ENCODE results near the gene FBXW10B. TPM values are rescaled to one million over a fixed set of nuclear protein-coding genes. Genes with fewer than 3 reads are reported as not detected.
"Not testable (repeated sequence)": the region's sequence is repeated elsewhere in the genome, so short reads cannot be mapped to it uniquely, and the experiment has no call there.

FBXW10B gene
- polyA plus RNA-seq, 2 of the 4 experiments (the other 2 are of a cell fraction) = 9.6 to 14.3 TPM

GRCh38 chr17:15630930-15631453, 11.5 kb upstream of the FBXW10B start:
- H3K9me3 ChIP-seq; POLR2A ChIA-PET; H3K4me3 ChIP-seq; CTCF ChIA-PET; H3K27ac ChIP-seq; H3K4me2 ChIP-seq; DNase-seq (ENCODE audit: low read depth in 1 of 2, low spot score in 1 of 2): not testable (repeated sequence)
- 80% methylated on average over 2 of the region's 2 CpGs for WGBS (ENCODE audit: missing lambda C conversion rate)
- FAIRE-seq (peak; percentile 97), ATAC-seq (peak in 1 of 2 experiments; percentile 35; a peak in 3 of 6 replicates)
- TF ChIP-seq CEBPB (IDR thresholded peaks at IDR 0.05) = 0 out of 4 replicates have a peak, but pooled peaks of 1 of the 2 experiments have one; percentile 30
- H3K4me1 ChIP-seq = peaks cover 12% of the 10 kb centered on the region; the same call in 2 of the 3 replicates

GRCh38 chr17:15629991-15630390, 10.5 kb upstream of the FBXW10B start:
- ATAC-seq; H3K4me3 ChIP-seq; CTCF ChIA-PET; POLR2A ChIA-PET; FAIRE-seq; H3K9me3 ChIP-seq; H3K4me2 ChIP-seq; DNase-seq (ENCODE audit: low read depth in 1 of 2, low spot score in 1 of 2): not testable (repeated sequence)
- peaks cover 11% of the 10 kb centered on the region; the same call in 2 of the 3 replicates for H3K4me1 ChIP-seq
- H3K27ac ChIP-seq = peak overlapping the region in 1 of 2 experiments; percentile 7; a peak in 2 of 6 replicates
- 94% methylated on average over 7 of the region's 7 CpGs for WGBS (ENCODE audit: missing lambda C conversion rate)

- POLR2A ChIA-PET; H3K9me3 ChIP-seq; H3K4me3 ChIP-seq; ATAC-seq; DNase-seq (ENCODE audit: low read depth in 1 of 2, low spot score in 1 of 2); H3K27ac ChIP-seq; H3K4me1 ChIP-seq; H3K4me2 ChIP-seq: not testable (repeated sequence)
- peak; percentile 36 for FAIRE-seq
- CTCF ChIA-PET = interaction anchor here (1.2 to 1.4 kb wide), 2 partner anchors 27 to 28 kb away, joined by 3 read pairs; no protein-coding TSS in a partner anchor
- 87% methylated on average over 3 of the region's 3 CpGs for WGBS (ENCODE audit: missing lambda C conversion rate)
These were observed 4.2 kb upstream of the FBXW10B start for GRCh38 chr17:15623661-15624209.

- 94% methylated on average over 3 of the region's 4 CpGs for WGBS (ENCODE audit: missing lambda C conversion rate)
- peak; percentile 7 to 13; a peak in 3 of 6 replicates for ATAC-seq
- POLR2A ChIA-PET; H3K4me1 ChIP-seq; FAIRE-seq; H3K4me2 ChIP-seq; H3K4me3 ChIP-seq; H3K9me3 ChIP-seq; H3K27ac ChIP-seq; DNase-seq (ENCODE audit: low read depth in 1 of 2, low spot score in 1 of 2): not testable (repeated sequence)
- CTCF ChIA-PET = interaction anchor here (1.2 kb wide), 1 partner anchor 29 kb away, joined by 3 read pairs; no protein-coding TSS in a partner anchor
These were observed 3.8 kb upstream of the FBXW10B start for GRCh38 chr17:15623255-15623654.

DNA sequence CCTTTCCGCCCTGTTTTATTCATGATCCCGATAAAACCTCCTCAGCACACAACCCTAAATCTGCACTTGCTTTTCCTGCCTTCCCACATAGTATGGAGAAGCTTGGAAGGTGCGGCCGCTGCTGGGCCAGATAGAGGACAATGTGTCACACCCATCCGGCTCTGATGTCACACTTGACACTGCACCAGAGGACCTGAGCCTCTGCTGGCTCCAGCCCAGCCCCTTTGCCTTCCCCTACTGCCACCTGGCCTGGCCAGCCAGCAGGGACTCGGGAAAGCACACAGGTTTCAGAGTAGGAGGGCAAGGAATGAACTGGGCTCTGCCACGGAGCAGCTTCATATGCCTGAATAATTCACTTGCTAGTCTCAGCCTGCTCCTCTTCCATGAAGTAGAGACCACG, 2.6 kb upstream of the FBXW10B start:
- POLR2A ChIA-PET; FAIRE-seq; H3K4me3 ChIP-seq; CTCF ChIA-PET; H3K27ac ChIP-seq; H3K4me2 ChIP-seq; H3K4me1 ChIP-seq; H3K9me3 ChIP-seq; DNase-seq (ENCODE audit: low read depth in 1 of 2, low spot score in 1 of 2): not testable (repeated sequence)
- 88% methylated on average over 6 of the region's 8 CpGs for WGBS (ENCODE audit: missing lambda C conversion rate)
- ATAC-seq = peak; percentile 26 to 37; a peak in 4 of 6 replicates

DNA sequence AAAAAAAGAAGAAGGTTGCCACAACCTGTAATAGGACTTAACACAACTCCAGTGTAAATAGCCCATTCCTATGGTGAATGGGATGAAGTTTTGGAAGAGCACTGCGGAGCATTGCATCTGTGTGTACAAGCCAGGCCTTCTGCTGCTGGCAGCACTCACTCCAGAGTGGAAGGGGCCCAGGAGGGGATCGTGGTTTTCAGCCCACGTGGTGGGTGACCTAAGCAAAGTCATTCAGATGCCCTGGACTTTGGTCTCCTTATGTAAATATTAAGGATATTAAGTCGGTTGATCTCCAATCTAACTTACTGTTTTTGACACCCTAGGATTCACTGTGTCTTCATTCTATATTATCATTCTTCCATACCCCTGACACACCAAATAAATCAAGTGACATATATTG, 2.7 kb downstream of the FBXW10B start:
- H3K4me2 ChIP-seq; H3K27ac ChIP-seq; H3K9me3 ChIP-seq; H3K4me1 ChIP-seq; H3K4me3 ChIP-seq; POLR2A ChIA-PET; CTCF ChIA-PET; DNase-seq (ENCODE audit: low read depth in 1 of 2, low spot score in 1 of 2): not testable (repeated sequence)
- FAIRE-seq (peak; percentile 36), ATAC-seq (peak; percentile 5 to 37; a peak in 1 of 6 replicates)
- 61% methylated on average over 4 of the region's 4 CpGs for WGBS (ENCODE audit: missing lambda C conversion rate)

- DNase-seq (ENCODE audit: low read depth in 1 of 2, low spot score in 1 of 2); H3K4me2 ChIP-seq; H3K4me1 ChIP-seq; CTCF ChIA-PET; H3K4me3 ChIP-seq; H3K9me3 ChIP-seq; H3K27ac ChIP-seq; POLR2A ChIA-PET; ATAC-seq: not testable (repeated sequence)
- 75% methylated on average over 6 of the region's 6 CpGs for WGBS (ENCODE audit: missing lambda C conversion rate)
- FAIRE-seq = peak; percentile 63
These were observed 3.7 kb downstream of the FBXW10B start for GRCh38 chr17:15615850-15616249.

DNA sequence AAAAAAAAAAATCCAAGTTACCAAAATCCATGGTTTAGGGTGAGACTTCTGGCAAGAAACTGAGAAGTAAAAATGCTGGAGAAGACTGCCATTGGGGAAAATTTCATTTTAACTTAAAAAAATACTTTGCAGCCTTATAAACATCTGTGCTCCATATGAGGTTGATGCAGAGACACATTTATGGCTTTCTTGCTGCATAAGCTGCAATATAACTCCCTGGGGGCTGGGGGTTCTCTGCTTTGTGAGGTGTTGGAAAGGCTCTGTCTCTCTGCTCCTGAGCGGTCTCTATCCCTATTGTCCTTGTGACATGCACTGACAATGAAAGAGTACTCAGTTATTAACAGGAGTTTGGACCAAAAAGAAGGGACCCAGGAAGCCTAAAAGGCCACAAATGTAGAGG, 6.4 kb downstream of the FBXW10B start:
- POLR2A ChIA-PET, FAIRE-seq: not testable (repeated sequence)

GRCh38 chr17:15592960-15593359, 26.5 kb downstream of the FBXW10B start:
- CTCF ChIA-PET; ATAC-seq; H3K9me3 ChIP-seq; H3K4me1 ChIP-seq; H3K4me3 ChIP-seq; H3K4me2 ChIP-seq; FAIRE-seq; H3K27ac ChIP-seq; DNase-seq (ENCODE audit: low read depth in 1 of 2, low spot score in 1 of 2); POLR2A ChIA-PET: not testable (repeated sequence)
- WGBS (ENCODE audit: missing lambda C conversion rate) = 91% methylated on average over 8 of the region's 8 CpGs

More for the DNA sequence above, 6.4 kb downstream of the FBXW10B start:
- H3K4me1 ChIP-seq; H3K4me3 ChIP-seq; H3K4me2 ChIP-seq; H3K9me3 ChIP-seq; CTCF ChIA-PET; DNase-seq (ENCODE audit: low read depth in 1 of 2, low spot score in 1 of 2); H3K27ac ChIP-seq; ATAC-seq: not testable (repeated sequence)
- WGBS (ENCODE audit: missing lambda C conversion rate) = 90% methylated on average over 1 of the region's 1 CpG

DNA sequence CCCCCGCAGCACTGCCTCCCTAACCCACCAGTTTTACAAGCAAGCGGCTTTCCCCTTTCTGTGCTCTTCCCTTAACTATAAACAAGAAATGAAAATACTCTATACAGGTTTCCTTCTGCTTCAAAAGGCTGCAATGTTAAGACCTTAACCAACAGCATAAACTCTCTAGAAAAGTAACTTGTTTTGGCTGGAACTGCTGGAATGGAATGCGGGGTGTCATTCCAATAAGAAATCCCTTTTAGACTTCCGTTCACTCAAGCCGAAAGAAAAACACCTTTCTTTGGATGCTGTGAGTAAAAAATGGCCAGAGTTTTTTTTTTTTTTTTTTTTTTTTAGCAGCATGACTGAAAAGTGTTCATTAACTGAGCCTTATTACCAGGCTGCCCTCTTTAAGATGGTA, 27.5 kb downstream of the FBXW10B start:
- WGBS (ENCODE audit: missing lambda C conversion rate) = 94% methylated on average over 5 of the region's 5 CpGs
- H3K9me3 ChIP-seq; ATAC-seq; H3K4me2 ChIP-seq; DNase-seq (ENCODE audit: low read depth in 1 of 2, low spot score in 1 of 2); FAIRE-seq; H3K4me3 ChIP-seq; POLR2A ChIA-PET; CTCF ChIA-PET; H3K4me1 ChIP-seq; H3K27ac ChIP-seq: not testable (repeated sequence)

DNA sequence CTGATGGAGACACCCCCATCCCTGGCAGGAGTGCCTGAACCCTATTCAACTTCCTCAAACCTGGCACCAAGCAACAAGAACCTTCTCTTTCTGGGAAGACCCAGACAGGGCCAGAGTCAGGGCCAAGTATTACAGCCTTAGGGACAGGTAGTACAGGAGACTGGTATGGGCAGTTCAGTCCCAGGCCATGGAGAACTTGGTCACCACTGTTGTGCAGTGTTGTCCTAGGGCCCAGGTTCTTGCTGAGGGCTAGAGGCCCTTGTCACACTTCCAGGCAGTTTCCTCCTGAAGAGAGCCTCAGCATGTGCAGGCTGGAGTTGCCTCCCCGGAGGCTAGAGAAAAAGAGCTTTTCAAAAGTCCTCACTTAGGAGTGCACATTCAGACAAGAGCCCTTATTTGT, 28.7 kb downstream of the FBXW10B start:
- WGBS (ENCODE audit: missing lambda C conversion rate) = 91% methylated on average over 1 of the region's 1 CpG
- H3K4me3 ChIP-seq; H3K4me1 ChIP-seq; H3K4me2 ChIP-seq; CTCF ChIA-PET; H3K9me3 ChIP-seq; POLR2A ChIA-PET; DNase-seq (ENCODE audit: low read depth in 1 of 2, low spot score in 1 of 2); FAIRE-seq; H3K27ac ChIP-seq: not testable (repeated sequence)
- peak in 1 of 2 experiments; percentile 16; a peak in 1 of 6 replicates for ATAC-seq
